Adipose tissue (tissue), 3 donors: ENCODE results near the gene RBM19. TPM values are rescaled to one million over a fixed set of nuclear protein-coding genes. Genes with fewer than 3 reads are reported as not detected.

Experiments
- H3K27ac ChIP-seq: one replicate; pipeline ENCODE4 v1.5.1; 2013; ENCODE audit warnings: low read depth, low read length
- WGBS, 3 donors: extraction: QIAGEN DNeasy Blood & Tissue Kit; methylation state at CpG; one replicate each; pipeline ENCODE4 v1.1.7; 2013; 5-methylcytosine and 5-hydroxymethylcytosine counted together
- polyA plus RNA-seq, 3 donors: library from polyadenylated mRNA; stranded (reverse); fragments of 200-250 nt; gene quantifications; one replicate each; pipeline ENCODE4 v1.2.3, GENCODE V29; 2013
- donor health status: healthy with polysubstance abuse.
- donor health status: Bipolar disorder and iron deficiency.
- donor health status: healthy.

The RBM19 gene
- polyA plus RNA-seq, 3 donors: 10.7 to 13.9 (median 12.8) TPM

DNA sequence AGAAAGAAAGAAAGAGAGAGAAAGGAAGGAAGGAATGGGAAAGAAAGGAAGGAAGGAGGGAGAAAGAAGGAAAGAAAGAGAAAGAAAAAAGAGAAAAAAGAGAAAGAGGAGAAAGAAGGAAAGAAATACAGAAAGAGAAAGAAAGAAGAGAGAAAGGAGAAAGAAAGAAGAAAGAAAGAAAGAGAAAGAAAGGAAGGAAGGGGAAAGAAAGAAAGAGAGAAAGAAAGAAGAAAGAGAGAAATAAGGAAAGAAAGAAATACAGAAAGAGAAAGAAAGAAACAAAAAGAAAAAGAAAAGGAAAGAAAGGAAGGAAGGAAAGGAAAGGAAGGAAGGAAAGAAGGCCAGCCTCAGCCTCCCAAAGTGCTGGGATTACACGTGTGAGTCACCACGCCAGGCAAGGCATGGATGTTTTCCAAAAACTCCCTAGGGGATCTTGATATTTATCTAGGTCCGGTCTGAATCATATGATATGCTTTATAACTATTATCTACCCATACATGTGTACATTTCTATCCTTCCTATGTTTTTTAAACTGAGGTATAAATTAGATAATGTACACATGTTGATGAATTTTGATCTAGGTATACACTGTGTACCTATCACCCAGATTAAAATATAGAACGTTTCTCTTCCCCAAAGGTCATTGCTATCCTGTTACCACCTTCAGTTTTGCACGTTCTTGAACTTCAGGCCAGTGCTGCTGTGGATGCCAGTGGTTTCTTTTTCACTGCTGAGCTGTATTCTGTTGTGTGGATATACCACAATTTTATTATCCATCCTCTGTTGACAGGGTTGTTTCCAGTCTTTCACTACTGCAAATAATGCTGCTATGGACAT, 177.9 kb downstream of the RBM19 start:
- no peak overlapping the region for H3K27ac ChIP-seq
- WGBS, 3 donors: 67 to 73% (median 72%) methylated on average over 5 of the region's 5 CpGs

DNA sequence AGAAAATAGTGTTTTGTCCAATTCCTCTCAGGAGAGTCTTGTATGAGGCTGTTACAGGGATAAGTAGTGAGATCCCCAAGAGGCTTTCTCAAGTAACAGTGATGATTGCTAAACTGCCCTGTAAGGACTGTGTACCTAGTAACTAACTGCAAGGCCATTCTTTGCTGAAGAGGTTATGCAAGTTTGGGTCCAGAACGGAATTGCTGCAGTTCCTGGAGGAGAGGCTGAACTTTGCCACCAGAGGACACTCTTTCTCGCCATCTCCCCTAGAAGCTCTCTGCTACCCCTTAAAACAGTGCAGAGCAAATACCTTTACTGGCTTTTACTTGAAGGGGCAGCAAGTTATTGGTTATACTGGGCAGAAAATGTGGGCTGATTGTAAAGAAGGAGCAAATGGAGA, 180.0 kb downstream of the RBM19 start:
- no peak overlapping the region for H3K27ac ChIP-seq
- WGBS, 3 donors: 77 to 88% (median 84%) methylated on average over 2 of the region's 2 CpGs

DNA sequence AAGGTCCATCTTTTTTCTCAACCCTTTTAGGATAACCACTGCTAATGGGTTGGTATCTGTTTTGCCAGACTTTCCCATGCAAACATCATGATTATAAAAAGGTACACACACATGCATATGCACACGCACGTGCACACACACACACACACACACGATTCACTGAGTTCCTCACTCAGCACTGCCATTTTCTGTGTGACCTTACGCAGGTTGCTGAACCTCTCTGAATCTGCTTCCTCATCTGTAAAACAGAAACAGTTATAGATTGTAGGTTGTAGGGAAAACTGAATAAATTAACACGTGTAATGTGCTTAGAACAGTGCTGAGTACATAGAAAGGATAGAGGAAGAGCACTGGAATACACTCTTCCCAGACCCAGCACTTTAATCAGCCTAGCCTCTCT, 182.3 kb downstream of the RBM19 start:
- H3K27ac ChIP-seq: no peak overlapping the region
- 73 to 85% (median 80%) methylated on average over 5 of the region's 5 CpGs for WGBS, 3 donors

DNA sequence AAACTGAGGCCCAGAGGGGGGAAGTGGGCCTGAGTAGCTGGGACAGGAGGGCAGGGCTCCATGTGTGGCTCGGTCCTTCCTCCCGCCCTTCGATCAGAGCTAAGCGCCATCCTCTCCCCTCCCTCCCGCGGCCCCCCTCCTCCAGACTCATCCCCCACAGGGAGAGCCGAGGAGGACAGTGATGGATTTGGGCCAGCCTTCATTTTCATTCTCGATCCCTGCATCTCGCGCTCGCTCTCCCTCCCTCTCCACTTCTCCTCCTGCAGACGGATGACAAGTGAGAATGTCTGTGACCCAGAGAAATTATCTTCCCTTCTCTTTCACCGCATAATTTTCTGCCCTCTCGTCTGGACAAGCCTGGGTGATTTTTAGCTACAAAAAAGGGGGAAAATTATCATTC, 183.3 kb downstream of the RBM19 start:
- H3K27ac ChIP-seq: no peak overlapping the region
- WGBS, 3 donors: 25 to 28% (median 25%) methylated on average over 10 to 14 of the region's 14 CpGs

- 47 to 56% (median 54%) methylated on average over 10 of the region's 10 CpGs for WGBS, 3 donors
- no peak overlapping the region for H3K27ac ChIP-seq
Observed at GRCh38 chr12:113781415-113782198, 184.5 kb downstream of the RBM19 start.

- 53 to 80% (median 72%) methylated on average over 2 of the region's 2 CpGs for WGBS, 3 donors
Observed at GRCh38 chr12:113779774-113780173, 186.4 kb downstream of the RBM19 start.

GRCh38 chr12:113778432-113779132, 187.5 kb downstream of the RBM19 start:
- H3K27ac ChIP-seq: no peak overlapping the region
- 30 to 47% (median 40%) methylated on average over 12 of the region's 12 CpGs for WGBS, 3 donors

More at GRCh38 chr12:113779774-113780173, 186.4 kb downstream of the RBM19 start:
- H3K27ac ChIP-seq: no peak overlapping the region

DNA sequence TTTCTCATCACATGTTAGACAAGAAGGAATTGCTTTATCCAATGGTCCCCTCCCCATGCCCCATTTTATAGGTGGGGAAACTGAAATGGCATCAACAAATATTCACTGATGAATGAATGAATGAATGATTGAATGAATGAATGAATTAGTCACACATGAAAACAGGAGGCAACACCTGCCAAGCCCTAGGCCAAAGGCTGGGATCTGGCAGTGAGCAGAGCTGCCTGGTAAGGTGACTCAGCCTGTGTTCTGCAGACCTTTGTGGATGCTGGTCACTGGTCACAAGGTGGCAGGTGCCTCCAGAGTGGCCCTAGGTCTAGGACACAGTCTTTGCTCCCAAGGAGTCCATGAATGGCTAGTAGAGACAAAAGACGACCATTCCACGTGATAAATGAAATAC, 188.4 kb downstream of the RBM19 start:
- WGBS, 3 donors: 70 to 89% (median 82%) methylated on average over 2 of the region's 2 CpGs
- no peak overlapping the region for H3K27ac ChIP-seq

DNA sequence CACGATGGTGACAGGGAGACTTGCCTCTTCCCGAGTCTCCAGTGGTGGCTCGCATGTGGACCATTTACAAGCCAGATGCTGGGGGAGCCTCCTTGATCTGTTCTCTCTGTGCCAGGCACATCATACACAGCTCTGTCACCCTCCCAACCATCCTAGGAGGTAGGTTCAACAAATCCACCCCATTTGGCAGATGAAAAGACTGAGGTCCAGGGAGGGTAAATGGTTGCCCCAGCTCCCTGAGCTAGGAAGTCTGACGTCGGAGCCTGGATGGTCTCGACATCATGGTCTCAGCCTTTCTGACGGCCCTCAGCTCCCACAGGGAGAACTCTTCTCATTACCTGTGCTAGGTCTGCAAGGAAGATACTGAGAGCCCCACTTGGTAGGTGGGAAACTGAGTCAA, 189.6 kb downstream of the RBM19 start:
- no peak overlapping the region for H3K27ac ChIP-seq
- 77 to 86% (median 83%) methylated on average over 7 of the region's 7 CpGs for WGBS, 3 donors

DNA sequence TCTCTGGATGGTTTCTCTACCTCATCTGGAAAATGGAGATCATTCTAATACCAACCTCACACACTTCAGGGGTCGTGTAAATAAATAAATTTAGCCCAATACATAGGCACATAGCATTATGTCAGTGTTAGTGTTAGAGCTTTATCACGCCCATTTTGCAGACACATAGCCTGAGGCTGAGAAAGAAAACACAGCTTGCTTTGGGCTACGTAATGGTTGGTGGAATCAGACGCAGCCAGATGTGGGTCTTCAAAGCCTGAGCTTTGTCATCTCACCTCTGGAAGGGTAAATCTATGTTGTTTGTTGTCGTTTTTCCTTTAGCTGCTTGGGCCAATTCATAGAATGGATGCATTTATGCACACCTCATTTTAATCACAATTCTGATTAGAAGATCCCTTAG, 191.6 kb downstream of the RBM19 start:
- WGBS, 3 donors: 62 to 79% (median 75%) methylated on average over 5 of the region's 5 CpGs

GRCh38 chr12:113772505-113773030, 193.6 kb downstream of the RBM19 start:
- no peak overlapping the region for H3K27ac ChIP-seq
- WGBS, 3 donors: 63 to 73% (median 73%) methylated on average over 6 of the region's 6 CpGs

More for the DNA sequence above, 191.6 kb downstream of the RBM19 start:
- no peak overlapping the region for H3K27ac ChIP-seq

DNA sequence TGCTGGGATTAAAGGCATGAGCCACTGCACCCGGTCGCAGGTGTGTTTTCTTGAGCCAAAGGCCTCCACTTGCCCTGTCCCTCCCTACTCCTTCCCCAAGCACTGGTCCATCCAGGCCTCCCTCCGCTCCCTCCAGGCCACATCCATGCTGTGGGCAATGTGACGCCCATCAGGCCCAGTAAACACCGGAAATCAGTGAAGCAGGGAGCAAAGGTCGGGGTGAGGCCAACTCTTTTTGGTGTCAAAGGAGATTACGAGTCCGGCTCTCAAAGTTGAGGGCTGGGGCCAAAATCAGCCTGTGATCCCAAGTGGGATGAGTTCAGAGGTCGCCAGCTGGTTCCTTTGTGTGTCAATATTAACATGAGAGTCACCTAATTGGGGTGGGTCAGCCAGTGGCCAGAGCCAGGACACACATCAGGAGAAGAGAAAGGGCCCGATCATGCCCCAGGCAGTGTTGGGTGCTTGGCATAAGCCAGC, 195.7 kb downstream of the RBM19 start:
- 61 to 72% (median 62%) methylated on average over 10 of the region's 10 CpGs for WGBS, 3 donors
- H3K27ac ChIP-seq: no peak overlapping the region

DNA sequence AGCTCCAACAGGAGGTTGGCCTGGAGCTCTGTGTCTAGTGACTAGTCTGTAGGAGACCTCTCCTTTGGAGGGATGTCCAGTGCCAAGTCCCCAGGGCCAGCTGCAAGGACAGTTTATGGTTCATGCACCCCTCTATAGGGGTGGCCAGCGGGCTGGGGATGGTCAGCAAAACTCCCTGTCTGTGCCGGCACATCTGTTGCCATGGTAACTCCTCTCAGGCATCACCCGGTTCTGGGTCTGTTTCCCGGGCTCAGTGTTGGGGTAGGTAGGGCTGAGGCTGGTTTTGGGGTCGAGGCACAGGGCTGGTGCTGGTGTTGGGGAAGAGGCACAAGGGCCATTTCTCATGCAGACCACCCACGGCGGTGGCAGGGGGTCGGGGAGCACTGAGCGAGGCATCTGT, 196.8 kb downstream of the RBM19 start:
- H3K27ac ChIP-seq: no peak overlapping the region
- WGBS, 3 donors: 60 to 65% (median 61%) methylated on average over 9 of the region's 9 CpGs

DNA sequence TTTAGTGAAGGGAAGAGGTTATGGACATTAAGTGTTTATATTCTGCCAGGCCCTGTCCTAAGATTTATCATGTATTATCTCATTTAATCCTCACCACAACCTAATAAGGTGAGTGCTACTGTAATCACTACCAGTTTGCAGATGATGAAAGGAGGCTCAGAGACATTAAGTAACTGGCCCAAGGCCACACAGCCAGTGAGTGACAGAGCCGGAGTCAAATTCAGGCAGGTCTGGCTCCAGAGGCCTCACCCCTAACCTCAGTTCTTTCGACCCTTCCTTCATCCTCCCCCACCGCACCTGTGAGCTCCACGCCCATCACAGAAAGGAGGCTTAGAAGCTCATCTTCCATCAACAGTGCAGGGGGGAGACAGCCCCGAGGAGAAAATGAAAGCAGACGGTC, 197.3 kb downstream of the RBM19 start:
- WGBS, 3 donors: 55 to 74% (median 73%) methylated on average over 6 of the region's 6 CpGs
- no peak overlapping the region for H3K27ac ChIP-seq

DNA sequence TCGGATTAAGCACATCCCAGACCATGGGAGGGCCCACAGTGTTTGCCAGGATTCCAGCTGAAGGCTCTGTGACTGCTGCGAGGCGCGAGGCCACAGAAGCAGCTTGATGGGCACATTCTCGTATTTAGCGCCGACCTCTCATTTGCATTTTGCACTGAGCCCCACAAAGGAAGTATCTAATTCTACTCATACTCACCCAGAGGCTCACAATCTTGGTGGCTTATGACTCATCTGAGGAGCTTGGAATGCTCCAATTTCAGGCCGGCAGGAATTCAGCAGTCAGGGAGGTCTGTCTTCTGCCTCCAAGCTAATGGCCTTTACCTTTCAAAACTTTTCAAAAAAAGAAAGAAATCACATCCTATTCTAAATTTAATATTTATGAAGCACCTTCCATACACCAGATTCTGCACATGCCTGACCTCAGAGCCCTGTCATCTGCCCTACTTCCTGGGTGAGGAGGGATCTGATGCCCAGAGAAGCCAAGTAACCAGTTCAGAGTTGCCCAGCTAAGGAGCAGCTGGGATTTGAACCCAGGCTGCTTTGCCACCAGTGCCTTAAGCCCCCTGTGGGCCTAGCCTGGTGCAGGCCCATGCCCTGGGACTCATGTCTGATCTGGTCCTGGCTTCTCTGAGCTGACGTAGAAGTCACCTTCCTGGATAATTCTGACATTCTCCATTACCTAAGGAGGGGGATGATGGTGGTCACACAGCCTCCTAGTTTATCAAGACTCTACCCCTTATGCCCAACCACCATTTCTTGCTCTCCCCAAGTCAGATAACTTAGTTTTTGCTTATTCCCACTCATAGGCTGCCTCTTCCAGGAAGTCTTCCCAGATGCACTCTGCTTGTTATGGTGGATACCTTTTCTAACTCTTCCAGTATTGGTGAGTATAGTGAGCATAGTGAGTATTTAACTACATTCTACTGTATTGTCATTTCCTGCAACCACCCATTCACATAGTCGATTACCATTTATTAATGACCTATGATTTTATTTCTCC, 198.9 kb downstream of the RBM19 start:
- no peak overlapping the region for H3K27ac ChIP-seq
- WGBS, 3 donors: 56 to 71% (median 64%) methylated on average over 10 of the region's 10 CpGs
